Mucosa of gallbladder (tissue), 1 donor: ENCODE data around the gene BCDIN3D. TPM values are rescaled to one million over a fixed set of nuclear protein-coding genes. Genes with fewer than 3 reads are reported as not detected.
A peak's percentile ranks its signal among the peaks of the same experiment; 100 is the strongest.
"Not testable (repeated sequence)": the region's sequence is repeated elsewhere in the genome, so short reads cannot be mapped to it uniquely, and the experiment has no call there.

Experiments
- DNase-seq: peaks from one replicate; pipeline ENCODE4 v3.0.0-alpha.2; 2020; ENCODE audit warnings: low spot score
- total RNA-seq: library from RNA; stranded (reverse); gene quantifications from one replicate; pipeline ENCODE4 v1.2.1, GENCODE V29; 2021
- donor health status: DM: no; HTN: no; CAD: no.

Gene BCDIN3D
- 6.0 TPM for total RNA-seq

GRCh38 chr12:49842519-49843352 is at the start of gene BCDIN3D:
Gene BCDIN3D (minus strand): TSS chr12:49843106. CDS start chr12:49843087, 19 bp downstream.
- peak; percentile 93 for DNase-seq

- no peak for DNase-seq
These were observed 49.3 kb upstream of the BCDIN3D start for GRCh38 chr12:49892084-49892731.

GRCh38 chr12:49891476-49891875 is 48.6 kb upstream of the BCDIN3D start:
- DNase-seq = no peak

GRCh38 chr12:49891012-49891411 is 48.1 kb upstream of the BCDIN3D start:
- DNase-seq = no peak

GRCh38 chr12:49890096-49890461 is 47.2 kb upstream of the BCDIN3D start:
- no peak for DNase-seq

- no peak for DNase-seq
These were observed 46.6 kb upstream of the BCDIN3D start for GRCh38 chr12:49889361-49890095.

- DNase-seq = no peak
These were observed 45.7 kb upstream of the BCDIN3D start for GRCh38 chr12:49888461-49889151.

- DNase-seq = no peak
These were observed 44.9 kb upstream of the BCDIN3D start for GRCh38 chr12:49887536-49888401.

- no peak for DNase-seq
These were observed 44.2 kb upstream of the BCDIN3D start for GRCh38 chr12:49887091-49887490.

- DNase-seq = no peak
These were observed 43.0 kb upstream of the BCDIN3D start for GRCh38 chr12:49885663-49886461.

GRCh38 chr12:49885118-49885517 is 42.2 kb upstream of the BCDIN3D start:
- DNase-seq = no peak

GRCh38 chr12:49882851-49883464 is 40.1 kb upstream of the BCDIN3D start:
- DNase-seq = no peak

GRCh38 chr12:49882248-49882850 is 39.4 kb upstream of the BCDIN3D start:
- no peak for DNase-seq

GRCh38 chr12:49881415-49882247 is 38.7 kb upstream of the BCDIN3D start:
- no peak for DNase-seq

- no peak for DNase-seq
These were observed 38.0 kb upstream of the BCDIN3D start for GRCh38 chr12:49880756-49881414.

- not testable (repeated sequence) for DNase-seq
These were observed 36.2 kb upstream of the BCDIN3D start for GRCh38 chr12:49879065-49879464.

GRCh38 chr12:49878021-49878420 is 35.1 kb upstream of the BCDIN3D start:
- no peak for DNase-seq

- DNase-seq = no peak
These were observed 34.2 kb upstream of the BCDIN3D start for GRCh38 chr12:49877066-49877465.
